Suprapubic skin (tissue), 4 donors: ENCODE results near the gene PREX1. TPM values are rescaled to one million over a fixed set of nuclear protein-coding genes. Genes with fewer than 3 reads are reported as not detected.

ENCODE experiments used
- DNase-seq, 2 donors: peaks; one replicate each; pipeline ENCODE4 v3.0.0-alpha.2; 2019; ENCODE audit warnings: low spot score in 2 of 2
- H3K27ac ChIP-seq: fragments of 200-600 bp; sonication (generic); one replicate; pipeline ENCODE4 v1.5.1; 2019
- H3K27me3 ChIP-seq: fragments of 200-600 bp; sonication (generic); one replicate; pipeline ENCODE4 v1.5.1; 2019
- H3K36me3 ChIP-seq: fragments of 200-600 bp; sonication (generic); one replicate; pipeline ENCODE4 v1.5.1; 2019
- H3K4me1 ChIP-seq: fragments of 200-600 bp; sonication (generic); one replicate; pipeline ENCODE4 v1.5.1; 2019
- H3K4me3 ChIP-seq: fragments of 200-600 bp; sonication (generic); one replicate; pipeline ENCODE4 v1.5.1; 2019; ENCODE audit warnings: mild to moderate bottlenecking
- H3K9me3 ChIP-seq: fragments of 200-600 bp; sonication (generic); one replicate; pipeline ENCODE4 v1.5.1; 2019
- EP300 ChIP-seq: sonication (generic); formaldehyde crosslinking; IDR thresholded peaks from one replicate; pipeline ENCODE4 v1.6.1; 2017; ENCODE audit warnings: antibody characterized with exemption
- POLR2A ChIP-seq, 2 donors: fragments of 450-650 bp; IDR thresholded peaks; one replicate each; pipeline ENCODE4 v1.6.1; 2017; ENCODE audit warnings: antibody characterized with exemption in 2 of 2, mild to moderate bottlenecking in 2 of 2, moderate library complexity in 2 of 2
- POLR2AphosphoS5 ChIP-seq, 3 donors: sonication (generic); formaldehyde crosslinking; IDR thresholded peaks; one replicate each; pipeline ENCODE4 v1.6.1; 2017; ENCODE audit warnings: antibody characterized with exemption in 3 of 3
- WGBS: methylation state at CpG from one replicate; pipeline ENCODE4 v1.1.5; 2018; 5-methylcytosine and 5-hydroxymethylcytosine counted together
- total RNA-seq, 4 donors: library from RNA; depleted of rRNA; stranded (reverse); fragments of >200 nt; gene quantifications; one replicate each; pipeline ENCODE4 v1.1.0, GENCODE V29; 2016
- TF ChIP-seq, protein P1 (sequence below), 2 donors: fragments of 200-600 bp in 1 of 2; fragments of 450-650 bp in 1 of 2; sonication (generic) in 1 of 2; IDR thresholded peaks; one replicate each; pipeline ENCODE4 v1.5.1; 2016 to 2019; ENCODE audit warnings: antibody characterized with exemption in 2 of 2, mild to moderate bottlenecking in 1 of 2, moderate library complexity in 1 of 2

The PREX1 gene
- total RNA-seq, 4 donors from 2014 or later = 4.7 to 15.1 (median 10.2) TPM

DNA sequence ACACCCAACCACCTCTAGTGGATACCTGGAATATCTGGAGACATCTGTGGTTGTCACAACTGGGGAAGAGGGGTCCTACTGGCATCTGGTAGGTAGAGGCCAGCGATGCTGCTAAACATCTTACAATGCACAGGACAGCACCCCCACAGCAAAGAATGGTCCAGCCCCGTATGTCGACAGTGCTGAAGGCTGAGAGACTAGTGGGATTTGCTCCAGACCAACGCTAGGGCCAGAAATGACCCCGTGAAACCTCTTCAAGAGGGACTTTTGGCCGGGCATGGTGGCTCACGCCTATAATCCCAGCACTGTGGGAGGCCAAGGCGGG, 7.2 kb downstream of the PREX1 start:
- TF ChIP-seq POLR2A (IDR thresholded peaks at IDR 0.05) (no peak), EP300 (no peak), POLR2AphosphoS5 (IDR thresholded peaks at IDR 0.05) (no peak)
- TF ChIP-seq, protein P1, sequence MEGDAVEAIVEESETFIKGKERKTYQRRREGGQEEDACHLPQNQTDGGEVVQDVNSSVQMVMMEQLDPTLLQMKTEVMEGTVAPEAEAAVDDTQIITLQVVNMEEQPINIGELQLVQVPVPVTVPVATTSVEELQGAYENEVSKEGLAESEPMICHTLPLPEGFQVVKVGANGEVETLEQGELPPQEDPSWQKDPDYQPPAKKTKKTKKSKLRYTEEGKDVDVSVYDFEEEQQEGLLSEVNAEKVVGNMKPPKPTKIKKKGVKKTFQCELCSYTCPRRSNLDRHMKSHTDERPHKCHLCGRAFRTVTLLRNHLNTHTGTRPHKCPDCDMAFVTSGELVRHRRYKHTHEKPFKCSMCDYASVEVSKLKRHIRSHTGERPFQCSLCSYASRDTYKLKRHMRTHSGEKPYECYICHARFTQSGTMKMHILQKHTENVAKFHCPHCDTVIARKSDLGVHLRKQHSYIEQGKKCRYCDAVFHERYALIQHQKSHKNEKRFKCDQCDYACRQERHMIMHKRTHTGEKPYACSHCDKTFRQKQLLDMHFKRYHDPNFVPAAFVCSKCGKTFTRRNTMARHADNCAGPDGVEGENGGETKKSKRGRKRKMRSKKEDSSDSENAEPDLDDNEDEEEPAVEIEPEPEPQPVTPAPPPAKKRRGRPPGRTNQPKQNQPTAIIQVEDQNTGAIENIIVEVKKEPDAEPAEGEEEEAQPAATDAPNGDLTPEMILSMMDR (IDR thresholded peaks at IDR 0.05) = no peak
- Histone ChIP-seq H3K27ac (no peak overlapping the region), H3K4me1 (peaks cover 21% of the 10 kb centered on the region), H3K4me3 (no peak overlapping the region), H3K27me3 (peaks cover 9% of the 10 kb centered on the region), H3K9me3 (no peaks in the 10 kb centered on the region), H3K36me3 (no peaks in the 10 kb centered on the region)
- 64% methylated on average over 7 of the region's 8 CpGs for WGBS
- no peak for DNase-seq

DNA sequence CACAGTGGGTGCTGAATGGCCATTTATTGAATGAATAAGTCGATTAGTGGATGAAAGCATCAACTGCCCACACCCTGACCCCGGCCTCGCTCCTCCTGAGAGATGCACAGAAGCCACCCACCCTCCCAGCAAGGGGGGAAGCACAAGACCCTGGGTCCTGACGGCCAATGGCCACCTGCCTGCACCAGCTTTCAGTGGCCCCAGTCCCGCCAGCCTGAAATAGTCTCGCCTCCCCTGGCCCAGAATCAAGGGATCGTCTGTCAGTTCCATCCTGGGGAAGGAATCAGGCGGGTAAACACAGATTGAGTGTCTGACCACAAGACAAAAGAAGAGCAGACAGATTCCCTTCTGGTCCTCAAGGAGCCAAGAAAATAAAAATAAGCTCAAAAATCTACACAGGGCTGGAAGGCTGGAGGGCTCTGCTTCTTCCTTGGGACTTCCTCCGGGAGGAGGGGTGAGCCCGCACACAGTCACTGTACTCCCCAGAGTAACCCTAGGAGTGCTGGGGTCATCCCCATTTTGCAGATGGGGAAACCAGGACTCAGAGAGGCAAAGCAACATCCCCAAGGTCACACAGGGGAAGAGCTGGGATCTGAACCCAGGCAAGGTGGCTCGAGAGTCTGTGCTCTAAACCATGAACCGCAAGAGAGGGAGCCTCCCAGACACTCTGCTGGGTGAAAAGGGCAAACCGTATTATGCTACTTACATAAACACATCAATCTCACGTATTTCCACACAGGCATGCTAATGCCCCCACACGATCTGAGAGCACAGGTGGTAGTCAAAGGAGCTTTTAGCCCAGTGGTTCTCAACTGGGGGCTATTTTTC, 7.8 kb downstream of the PREX1 start:
- no peak for TF ChIP-seq EP300
- TF ChIP-seq POLR2A (IDR thresholded peaks at IDR 0.05) = no peak
- TF ChIP-seq, protein P1 (IDR thresholded peaks at IDR 0.05) = no peak
- TF ChIP-seq POLR2AphosphoS5 (IDR thresholded peaks at IDR 0.05) = no peak
- Histone ChIP-seq H3K27ac (no peak overlapping the region), H3K9me3 (no peaks in the 10 kb centered on the region), H3K27me3 (peaks cover 9% of the 10 kb centered on the region), H3K4me1 (peaks cover 20% of the 10 kb centered on the region), H3K4me3 (no peak overlapping the region), H3K36me3 (no peaks in the 10 kb centered on the region)
- 52% methylated on average over 10 of the region's 15 CpGs for WGBS
- DNase-seq = no peak

DNA sequence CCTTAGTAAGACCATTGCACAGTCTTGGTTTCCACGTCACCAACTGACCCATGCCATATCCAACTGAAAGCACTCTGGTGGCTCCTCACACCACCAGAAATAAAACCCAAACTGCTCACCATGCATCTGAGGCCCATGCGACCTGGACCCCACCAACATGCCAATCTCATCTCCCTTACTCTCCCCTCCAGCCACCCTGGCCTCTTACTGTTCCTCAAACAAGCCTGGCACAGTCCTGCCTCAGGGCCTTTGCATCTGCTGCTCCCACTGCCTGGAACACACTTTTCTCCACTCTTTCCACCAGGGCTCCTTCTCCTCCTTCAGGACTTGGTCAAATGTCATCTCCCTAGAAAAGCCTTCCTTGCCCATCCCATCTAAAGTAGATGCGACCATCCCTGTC, 8.7 kb downstream of the PREX1 start:
- no peak for DNase-seq
- H3K36me3 ChIP-seq = no peaks in the 10 kb centered on the region
- peaks cover 9% of the 10 kb centered on the region for H3K27me3 ChIP-seq
- TF ChIP-seq EP300 (no peak), POLR2A (IDR thresholded peaks at IDR 0.05) (no peak), POLR2AphosphoS5 (IDR thresholded peaks at IDR 0.05) (no peak)
- TF ChIP-seq, protein P1 (IDR thresholded peaks at IDR 0.05) = no peak
- H3K9me3 ChIP-seq = no peaks in the 10 kb centered on the region
- H3K4me1 ChIP-seq = peaks cover 11% of the 10 kb centered on the region
- no peak overlapping the region for H3K4me3 ChIP-seq
- WGBS = 92% methylated on average over 3 of the region's 3 CpGs
- H3K27ac ChIP-seq = no peak overlapping the region

DNA sequence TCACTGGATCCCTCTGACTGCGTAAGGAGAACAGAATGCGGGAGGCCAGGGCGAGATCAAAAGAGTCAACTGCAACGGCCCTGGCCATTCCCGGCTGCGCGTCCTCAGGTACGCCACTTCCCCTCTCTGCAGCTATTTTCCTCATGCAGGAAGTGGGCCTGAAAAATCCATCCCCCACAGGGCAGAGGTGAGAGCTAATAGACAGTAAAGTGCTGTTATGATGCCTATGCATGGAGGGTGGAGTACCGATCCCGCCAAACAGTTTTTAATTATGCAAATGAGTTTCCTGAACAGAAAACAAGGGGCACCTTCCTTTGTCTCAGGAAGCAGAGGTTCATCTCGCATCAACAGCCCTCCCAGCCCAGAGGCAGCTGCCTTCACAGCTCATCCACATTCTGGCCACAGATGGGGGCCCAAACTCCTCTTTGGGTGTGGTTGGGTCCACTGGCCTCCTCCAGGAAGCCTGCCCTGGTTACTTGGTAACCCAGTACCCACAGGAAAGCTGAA, 9.3 kb downstream of the PREX1 start:
- no peak for TF ChIP-seq EP300
- TF ChIP-seq POLR2A (IDR thresholded peaks at IDR 0.05) = no peak
- TF ChIP-seq, protein P1 (IDR thresholded peaks at IDR 0.05) = no peak
- no peak for TF ChIP-seq POLR2AphosphoS5 (IDR thresholded peaks at IDR 0.05)
- Histone ChIP-seq H3K4me1 (peaks cover 9% of the 10 kb centered on the region), H3K36me3 (no peaks in the 10 kb centered on the region), H3K27me3 (peaks cover 9% of the 10 kb centered on the region), H3K9me3 (no peaks in the 10 kb centered on the region), H3K27ac (no peak overlapping the region), H3K4me3 (no peak overlapping the region)
- 65% methylated on average over 11 of the region's 11 CpGs for WGBS
- no peak for DNase-seq

DNA sequence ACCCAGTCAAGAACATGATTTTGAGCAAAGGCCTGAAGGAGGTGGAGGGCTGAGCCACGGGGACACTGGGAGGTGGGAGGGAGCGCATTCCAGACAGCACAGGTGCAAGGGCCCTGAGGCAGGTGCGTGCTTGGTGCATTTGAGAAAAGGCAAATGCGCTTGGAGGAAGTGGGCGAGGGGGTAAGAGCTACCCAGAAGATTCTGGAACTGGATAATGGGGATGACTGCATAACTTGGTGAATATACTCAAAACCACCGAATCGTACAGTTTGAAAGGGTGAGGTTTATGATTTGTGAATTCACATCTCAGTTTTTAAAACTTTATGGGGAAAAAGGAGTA, 9.8 kb downstream of the PREX1 start:
- 65% methylated on average over 7 of the region's 7 CpGs for WGBS
- H3K27me3 ChIP-seq = peaks cover 9% of the 10 kb centered on the region
- H3K36me3 ChIP-seq = no peaks in the 10 kb centered on the region
- TF ChIP-seq, protein P1 (IDR thresholded peaks at IDR 0.05) = no peak
- no peak for TF ChIP-seq EP300
- no peak for TF ChIP-seq POLR2A (IDR thresholded peaks at IDR 0.05)
- no peak for TF ChIP-seq POLR2AphosphoS5 (IDR thresholded peaks at IDR 0.05)
- H3K4me3 ChIP-seq = no peak overlapping the region
- no peaks in the 10 kb centered on the region for H3K9me3 ChIP-seq
- no peak for DNase-seq
- peaks cover 9% of the 10 kb centered on the region for H3K4me1 ChIP-seq
- H3K27ac ChIP-seq = no peak overlapping the region
